GM18858 (cell line): ENCODE measurements around the gene PKIG.

ENCODE experiments used
- ATAC-seq: cut with Tn5 transposase; IDR thresholded peaks from one replicate; pipeline ENCODE4 v1.9.1; 2021; ENCODE audit not compliant: unreplicated experiment

Gene PKIG

DNA sequence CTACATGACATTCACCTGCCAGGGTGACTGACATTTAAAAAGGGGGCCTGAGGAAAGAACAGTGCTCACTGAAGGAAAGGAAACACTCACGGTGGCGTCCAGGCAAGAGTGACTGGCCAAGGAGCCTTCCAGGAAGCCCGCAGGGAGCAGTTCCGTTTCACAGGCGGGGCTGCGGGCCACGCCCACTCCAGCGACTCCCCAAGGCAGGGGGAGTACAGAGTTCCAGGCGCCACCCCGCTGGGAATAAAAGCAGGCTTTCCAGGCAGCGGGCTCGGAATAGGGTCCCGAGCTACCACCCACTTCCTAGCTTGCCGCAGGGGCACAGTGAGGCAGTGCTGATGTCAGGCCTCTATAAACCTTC lies 34.2 kb downstream of the PKIG start:
- no peak for ATAC-seq

DNA sequence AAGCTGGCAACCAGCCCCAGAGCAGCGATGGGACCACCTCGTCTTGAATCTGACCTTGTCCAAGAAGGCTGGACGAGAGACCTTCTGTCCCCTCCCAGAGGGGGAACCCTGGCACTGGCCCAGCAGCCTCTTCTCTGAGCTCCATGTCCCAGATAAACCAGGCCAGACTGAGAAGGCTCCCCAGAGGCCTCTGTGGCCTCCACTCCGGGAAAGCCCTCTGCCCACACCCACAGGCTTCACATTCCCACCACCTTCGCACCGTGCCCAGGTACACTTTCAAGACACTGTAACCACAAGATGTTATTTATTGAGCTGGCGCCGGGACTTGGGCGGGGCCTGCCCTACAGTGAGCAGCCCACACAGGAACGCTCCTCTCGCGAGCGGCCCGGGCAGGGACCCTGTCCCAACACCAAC lies 35.9 kb downstream of the PKIG start:
- no peak for ATAC-seq

- ATAC-seq, result no peak
Measured at GRCh38 chr20:44619294-44619693, 36.9 kb downstream of the PKIG start.

DNA sequence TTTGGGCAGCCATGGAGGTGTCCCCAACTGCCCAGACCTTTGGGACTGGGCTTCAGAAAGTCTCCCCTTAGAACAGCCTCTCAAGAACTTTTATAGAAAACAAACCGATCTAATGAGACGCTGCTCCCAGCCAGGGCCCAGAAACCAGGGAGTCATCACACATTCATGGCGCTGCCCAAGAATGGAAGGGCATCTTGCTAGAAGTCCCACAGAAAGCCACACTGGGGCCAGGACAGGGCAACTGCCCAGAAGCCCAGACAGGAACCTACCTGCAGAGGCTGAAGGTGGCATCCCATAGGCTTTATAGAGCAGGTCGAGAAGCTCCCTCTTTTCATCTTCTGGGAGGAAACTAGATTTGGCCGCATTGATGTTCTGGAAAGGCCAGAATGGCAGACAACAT lies 37.7 kb downstream of the PKIG start:
- ATAC-seq, result no peak

- ATAC-seq, result no peak
Measured at GRCh38 chr20:44621325-44621724, 38.9 kb downstream of the PKIG start.

GRCh38 chr20:44621939-44622338 lies 39.6 kb downstream of the PKIG start:
- no peak for ATAC-seq

DNA sequence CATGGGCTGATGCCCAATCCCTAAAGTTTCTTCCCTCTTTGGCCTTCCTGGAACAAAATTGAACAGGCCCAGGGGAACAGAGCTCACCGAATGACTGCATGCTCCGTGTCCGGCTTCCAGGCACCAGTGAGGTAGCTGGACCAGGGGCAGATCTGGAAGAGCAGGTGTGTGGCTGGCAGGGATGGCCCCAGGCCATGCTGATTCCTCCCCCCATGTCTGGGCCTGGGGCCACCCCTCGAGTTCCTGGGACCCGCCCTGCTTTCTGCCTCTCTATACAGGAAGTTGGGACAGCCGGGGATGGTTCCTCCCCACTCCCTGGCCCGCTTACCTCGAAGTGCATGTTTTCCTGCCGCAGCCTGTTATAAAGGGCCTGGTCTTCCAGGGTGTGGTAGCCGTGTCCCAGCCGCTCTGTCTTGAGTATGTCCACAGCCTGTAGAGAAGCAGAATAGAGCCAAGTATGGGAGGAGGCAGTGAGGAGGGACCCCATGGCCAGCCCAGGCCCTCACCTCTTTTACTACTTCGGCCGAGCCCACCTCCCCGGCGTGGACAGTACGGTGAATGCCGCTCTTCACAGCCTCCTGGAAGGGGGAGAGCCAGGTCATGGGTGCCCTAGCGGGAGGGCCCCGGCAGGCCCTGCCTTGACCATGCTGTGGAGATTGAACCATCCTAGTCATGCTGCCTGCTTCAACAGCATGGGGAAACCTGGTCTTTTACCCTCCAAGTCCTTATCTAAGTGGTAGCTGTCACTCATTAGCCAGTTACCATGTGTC lies 40.3 kb downstream of the PKIG start:
- no peak for ATAC-seq

DNA sequence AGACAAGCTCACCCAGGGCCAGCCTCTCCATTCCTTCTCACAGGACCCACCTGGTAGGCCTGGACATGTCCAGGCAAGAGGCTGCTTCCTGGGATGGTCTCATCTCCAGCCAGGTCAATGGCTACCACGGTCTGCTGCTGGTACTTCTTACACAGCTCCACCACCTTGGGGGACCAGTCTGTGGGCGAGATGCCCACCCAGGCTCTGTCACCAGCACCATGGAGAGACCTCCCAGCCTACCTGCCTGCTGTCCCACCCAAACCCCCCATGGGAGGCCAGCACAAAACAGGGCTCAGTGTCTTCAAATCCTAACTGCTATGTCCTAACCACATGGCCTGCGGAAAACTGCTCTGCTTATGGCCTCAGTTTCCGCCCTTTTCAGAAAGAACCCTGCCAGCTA lies 41.8 kb downstream of the PKIG start:
- ATAC-seq, result no peak

DNA sequence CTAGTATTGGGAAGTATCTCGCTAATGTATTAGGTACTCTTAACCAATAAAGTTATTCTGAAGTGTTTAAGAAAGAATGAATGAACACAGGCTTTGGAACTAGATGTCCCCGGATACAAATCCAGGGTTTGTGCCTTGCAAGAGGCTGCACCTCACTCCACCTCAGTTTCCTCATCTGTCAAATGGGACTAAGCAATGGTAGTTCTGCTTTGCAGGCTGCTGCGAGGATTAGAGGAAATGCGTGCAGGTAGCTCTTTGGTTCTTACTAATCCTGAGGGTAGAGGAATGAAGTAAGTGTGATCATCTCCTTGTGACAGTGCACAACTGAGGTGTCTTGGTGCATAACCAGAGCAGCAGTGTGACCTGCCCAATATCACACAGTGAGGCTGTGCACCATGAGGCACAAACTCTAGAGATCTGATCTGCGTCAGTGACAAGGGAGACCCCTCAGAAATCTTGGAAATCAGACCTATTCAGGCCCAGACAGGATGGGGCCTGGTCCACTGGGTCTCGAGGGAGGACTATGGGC lies 42.4 kb downstream of the PKIG start:
- ATAC-seq, result no peak

DNA sequence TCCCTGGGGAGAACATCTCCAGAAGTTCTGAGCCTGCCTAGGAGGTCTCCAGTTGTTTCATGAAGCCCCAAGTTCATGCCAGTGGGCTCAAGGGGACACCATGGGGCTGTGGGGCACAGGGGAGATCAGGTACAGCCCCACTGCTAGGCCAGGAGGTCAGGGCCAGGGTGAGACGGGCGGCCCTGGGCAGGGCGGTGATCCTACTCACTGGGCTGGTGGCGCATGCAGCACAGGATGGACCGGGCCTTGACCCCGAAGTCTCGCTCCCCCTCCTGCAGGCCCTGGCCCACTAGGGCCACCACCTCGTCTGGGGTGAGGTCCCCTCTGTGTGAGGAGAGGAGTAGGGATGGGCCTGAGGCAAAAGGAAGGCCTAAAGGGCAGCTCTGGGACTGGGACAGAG lies 43.0 kb downstream of the PKIG start:
- no peak for ATAC-seq

GRCh38 chr20:44626278-44626677 lies 43.9 kb downstream of the PKIG start:
- no peak for ATAC-seq

- no peak for ATAC-seq
Measured at GRCh38 chr20:44627364-44628010, 45.1 kb downstream of the PKIG start.

- no peak for ATAC-seq
Measured at GRCh38 chr20:44629017-44629385, 46.6 kb downstream of the PKIG start.

- no peak for ATAC-seq
Measured at GRCh38 chr20:44629542-44629941, 47.2 kb downstream of the PKIG start.

- ATAC-seq, result no peak
Measured at GRCh38 chr20:44630297-44630696, 47.9 kb downstream of the PKIG start.

DNA sequence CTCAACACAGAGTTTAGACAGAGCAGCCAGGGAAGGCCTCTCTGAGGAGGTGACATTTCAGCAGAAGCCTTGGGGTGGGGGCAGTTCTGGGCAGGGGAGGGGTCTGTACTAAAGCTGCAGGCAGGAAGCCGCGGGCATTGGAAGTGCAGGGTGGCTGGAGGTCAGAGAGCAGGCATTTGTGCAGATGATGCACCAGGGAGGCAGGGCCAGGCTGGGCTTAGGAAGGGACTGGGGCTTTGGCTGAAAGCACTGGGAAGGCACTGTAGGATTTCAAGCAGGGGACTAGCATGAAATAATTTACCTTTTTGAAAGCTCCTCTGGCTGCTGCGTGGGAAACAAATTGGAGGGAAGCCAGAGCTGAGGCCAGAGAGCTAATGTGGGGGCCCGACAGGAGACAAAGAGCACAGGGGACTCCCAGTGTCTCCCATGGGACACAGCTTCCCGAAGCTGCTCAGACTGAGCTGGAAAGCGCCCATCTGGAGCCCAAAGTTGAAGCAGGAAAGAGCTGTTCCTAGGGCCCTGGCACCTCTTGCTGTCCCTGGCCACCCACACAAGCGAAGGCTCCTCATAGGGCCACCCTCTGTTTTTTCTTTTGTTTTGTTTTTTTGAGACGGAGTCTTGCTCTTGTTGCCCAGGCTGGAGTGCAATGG lies 49.8 kb downstream of the PKIG start:
- ATAC-seq, result no peak

GRCh38 chr20:44633187-44633810 lies 50.9 kb downstream of the PKIG start:
- ATAC-seq, result no peak

DNA sequence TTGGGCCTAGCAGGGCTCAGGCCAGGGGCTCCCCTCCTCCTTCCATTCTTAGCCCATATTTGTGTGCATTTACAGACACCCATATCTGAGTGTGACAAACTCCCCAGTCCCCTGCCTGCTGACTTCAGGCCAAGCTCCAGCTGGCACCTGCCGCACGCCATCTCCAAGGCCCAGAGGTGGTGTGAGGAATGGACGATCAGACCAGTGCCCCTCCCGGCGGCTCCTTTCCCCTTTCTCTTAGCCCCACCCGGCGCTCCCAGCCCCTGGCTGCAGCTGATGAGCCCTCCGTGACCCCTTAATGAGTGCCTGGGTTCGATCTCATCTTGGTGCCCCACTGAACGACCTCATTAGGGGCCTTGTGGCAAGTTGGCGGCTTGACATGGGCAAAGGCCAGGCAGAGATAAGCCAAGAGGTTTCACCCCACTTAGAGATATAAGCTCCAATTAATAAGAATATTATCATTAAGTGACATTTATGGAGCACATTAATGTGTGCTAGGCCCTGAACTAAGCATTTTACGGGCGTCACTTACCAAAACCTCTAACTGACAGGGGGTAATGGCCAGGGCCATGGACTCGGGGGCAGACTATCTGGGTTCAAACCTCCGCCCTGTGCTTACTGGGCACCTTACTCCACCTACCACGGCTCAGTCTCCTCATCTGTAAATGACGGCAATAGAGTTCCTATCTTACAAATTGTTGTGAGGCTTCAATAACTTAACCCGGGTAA lies 51.7 kb downstream of the PKIG start:
- ATAC-seq, result no peak

GRCh38 chr20:44635877-44636276 lies 53.5 kb downstream of the PKIG start:
- no peak for ATAC-seq

DNA sequence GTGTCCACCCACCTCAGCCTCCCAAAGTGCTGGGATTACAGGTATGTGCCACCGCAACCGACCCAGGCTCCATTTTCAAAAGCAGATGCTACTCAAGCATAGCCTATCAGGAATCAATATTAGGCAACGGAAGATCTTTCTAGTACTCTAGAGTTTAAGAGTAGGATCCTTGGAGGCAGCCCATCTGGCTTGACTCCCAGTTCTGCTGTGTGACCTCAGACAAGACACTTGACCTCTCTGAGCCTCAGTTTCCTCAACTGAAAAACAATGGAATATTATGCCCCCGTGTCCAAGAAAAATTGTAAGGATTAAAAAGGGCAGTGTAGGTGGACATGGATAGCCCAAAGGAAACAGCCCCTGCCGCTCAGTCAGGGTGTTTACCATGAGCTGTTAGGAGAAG lies 54.7 kb downstream of the PKIG start:
- no peak for ATAC-seq
